ENCODE data around the gene KIF4B. TPM values are rescaled to one million over a fixed set of nuclear protein-coding genes. Genes with fewer than 3 reads are reported as not detected.
"Not testable (repeated sequence)": the region's sequence is repeated elsewhere in the genome, so short reads cannot be mapped to it uniquely, and the experiment has no call there.

Gene KIF4B
- polyA plus RNA-seq, 6 donors from 2014 or later, result 0.16 TPM; not detected in 5

DNA sequence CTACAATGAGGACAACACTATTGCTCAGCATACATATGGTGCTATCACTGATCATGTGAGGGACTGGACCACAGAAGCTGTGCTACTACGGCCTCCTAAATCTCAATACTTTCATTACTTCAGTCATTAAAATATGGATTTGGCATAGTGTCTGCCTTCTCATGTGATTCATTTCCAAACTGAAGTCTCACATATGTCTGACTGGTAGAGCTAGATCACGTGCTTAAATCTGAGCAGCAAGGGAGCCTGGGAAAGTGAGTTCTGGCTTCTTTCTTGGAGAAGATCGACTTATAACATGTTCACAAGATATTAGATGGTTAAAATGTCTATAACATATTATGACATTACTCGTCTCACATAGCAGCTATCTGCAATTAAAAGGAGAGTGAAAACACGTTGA lies 8.3 kb downstream of the KIF4B start:
- Mint-ChIP-seq H3K27me3 (peaks cover 10 to 26% (median 20%) of the 10 kb centered on the region in 3 donors), H3K27ac (no peak overlapping the region)
- DNase-seq, result no peak

GRCh38 chr5:155023320-155023719 lies 9.8 kb downstream of the KIF4B start:
- DNase-seq, result no peak
- Mint-ChIP-seq H3K9me3 (peaks cover 0 to 15% (median 10%) of the 10 kb centered on the region in 7 donors), H3K4me1 (no peaks in the 10 kb centered on the region), H3K27ac (no peak overlapping the region), H3K36me3 (peaks cover 0 to 4% of the 10 kb centered on the region in 2 donors), H3K4me3 (no peak overlapping the region), H3K27me3 (peaks cover 9 to 26% (median 17%) of the 10 kb centered on the region in 3 donors)
- ATAC-seq (ENCODE audit: low read depth in 2 of 2), result no peak

More for the DNA sequence above, 8.3 kb downstream of the KIF4B start:
- ATAC-seq (ENCODE audit: low read depth in 2 of 2), result no peak
- Mint-ChIP-seq H3K4me3 (no peak overlapping the region), H3K36me3 (no peaks in the 10 kb centered on the region), H3K4me1 (no peaks in the 10 kb centered on the region), H3K9me3 (peaks cover 0 to 3% (median 0%) of the 10 kb centered on the region in 7 donors)

- no peak for ATAC-seq (ENCODE audit: low read depth in 2 of 2)
- Mint-ChIP-seq H3K27me3 (peaks cover 6 to 26% (median 14%) of the 10 kb centered on the region in 3 donors), H3K27ac (no peak overlapping the region)
Observed at GRCh38 chr5:155024015-155024414, 10.5 kb downstream of the KIF4B start.

GRCh38 chr5:155025895-155026294 lies 12.3 kb downstream of the KIF4B start:
- no peak overlapping the region for H3K27ac Mint-ChIP-seq
- ATAC-seq (ENCODE audit: low read depth in 2 of 2) (no peak), DNase-seq (no peak)
- H3K36me3 Mint-ChIP-seq, result peaks cover 0 to 10% of the 10 kb centered on the region in 2 donors
- peaks cover 2 to 27% (median 18%) of the 10 kb centered on the region in 7 donors for H3K9me3 Mint-ChIP-seq
- peak overlapping the region in 1 of 8 donors; percentile 61 for H3K4me3 Mint-ChIP-seq
- peaks cover 6 to 26% (median 14%) of the 10 kb centered on the region in 3 donors for H3K27me3 Mint-ChIP-seq
- H3K4me1 Mint-ChIP-seq, result no peaks in the 10 kb centered on the region

More at GRCh38 chr5:155024015-155024414, 10.5 kb downstream of the KIF4B start:
- Mint-ChIP-seq H3K4me1 (no peaks in the 10 kb centered on the region), H3K9me3 (peaks cover 2 to 22% (median 15%) of the 10 kb centered on the region in 7 donors), H3K4me3 (no peak overlapping the region), H3K36me3 (peaks cover 0 to 10% of the 10 kb centered on the region in 2 donors)
- no peak for DNase-seq

GRCh38 chr5:155027993-155028629 lies 14.6 kb downstream of the KIF4B start:
- no peak overlapping the region for H3K27ac Mint-ChIP-seq
- H3K9me3 Mint-ChIP-seq, result peaks cover 2 to 27% (median 17%) of the 10 kb centered on the region in 7 donors
- peaks cover 0 to 10% of the 10 kb centered on the region in 2 donors for H3K36me3 Mint-ChIP-seq
- H3K4me3 Mint-ChIP-seq, result no peak overlapping the region
- DNase-seq (no peak), ATAC-seq (ENCODE audit: low read depth in 2 of 2) (no peak)
- peaks cover 6 to 19% (median 14%) of the 10 kb centered on the region in 3 donors for H3K27me3 Mint-ChIP-seq
- H3K4me1 Mint-ChIP-seq, result no peaks in the 10 kb centered on the region

GRCh38 chr5:155029240-155029639 lies 15.7 kb downstream of the KIF4B start:
- ATAC-seq (ENCODE audit: low read depth in 2 of 2), result no peak
- no peak overlapping the region for H3K4me3 Mint-ChIP-seq
- peaks cover 4 to 19% (median 14%) of the 10 kb centered on the region in 3 donors for H3K27me3 Mint-ChIP-seq
- H3K27ac Mint-ChIP-seq, result no peak overlapping the region
- H3K36me3 Mint-ChIP-seq, result peaks cover 0 to 10% of the 10 kb centered on the region in 2 donors
- H3K4me1 Mint-ChIP-seq, result no peaks in the 10 kb centered on the region
- H3K9me3 Mint-ChIP-seq, result peaks cover 2 to 27% (median 17%) of the 10 kb centered on the region in 7 donors
- no peak for DNase-seq

DNA sequence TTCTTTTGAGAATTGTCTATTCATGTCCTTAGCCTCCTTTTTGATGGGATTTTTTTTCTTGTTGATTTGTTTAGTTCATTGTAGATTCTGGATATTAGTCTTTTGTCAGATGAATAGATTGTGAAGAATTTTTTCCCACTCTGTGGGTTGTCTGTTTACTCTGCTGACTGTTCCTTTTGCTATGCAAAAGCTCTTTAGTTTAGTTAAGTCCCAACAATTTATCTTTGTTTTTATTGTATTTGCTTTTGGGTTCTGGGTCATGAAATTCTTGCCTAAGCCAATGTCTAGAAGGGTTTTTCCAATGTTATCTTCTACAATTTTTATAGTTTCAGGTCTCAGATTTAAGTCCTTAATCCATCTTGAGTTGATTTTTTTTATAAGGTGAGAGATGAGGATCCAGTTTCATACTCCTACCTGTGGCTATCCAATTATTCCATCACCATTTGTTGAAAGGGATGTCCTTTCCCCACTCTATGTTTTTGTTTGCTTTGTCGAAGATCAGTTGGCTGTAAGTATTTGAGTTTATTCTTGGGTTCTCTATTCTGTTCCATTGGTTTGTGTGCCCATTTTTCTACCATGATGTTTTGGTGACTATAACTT lies 20.7 kb downstream of the KIF4B start:
- not testable (repeated sequence) for H3K36me3 Mint-ChIP-seq; H3K4me1 Mint-ChIP-seq; H3K4me3 Mint-ChIP-seq; DNase-seq; ATAC-seq (ENCODE audit: low read depth in 2 of 2); H3K9me3 Mint-ChIP-seq; H3K27ac Mint-ChIP-seq
- H3K27me3 Mint-ChIP-seq, result peaks cover 0 to 29% (median 5%) of the 10 kb centered on the region in 3 donors

DNA sequence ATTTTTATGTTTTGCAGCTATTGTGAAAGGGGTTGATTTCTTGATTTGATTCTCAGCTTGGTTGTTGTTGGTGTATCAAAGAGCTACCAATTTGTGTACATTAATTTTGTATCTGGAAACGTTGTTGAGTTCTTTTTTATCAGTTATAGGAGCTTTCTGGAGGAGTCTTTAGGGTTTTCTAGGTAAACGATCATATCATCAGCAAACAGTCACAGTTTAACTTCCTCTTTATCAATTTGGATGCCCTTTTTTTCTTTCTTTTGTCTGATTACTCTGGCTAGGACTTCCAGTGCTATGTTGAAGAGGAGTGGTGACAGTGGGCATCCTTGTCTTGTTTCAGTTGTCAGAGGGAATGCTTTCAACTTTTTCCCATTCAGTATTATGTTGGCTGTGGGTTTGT lies 21.5 kb downstream of the KIF4B start:
- peaks cover 0 to 29% (median 5%) of the 10 kb centered on the region in 3 donors for H3K27me3 Mint-ChIP-seq
- not testable (repeated sequence) for H3K36me3 Mint-ChIP-seq; H3K4me1 Mint-ChIP-seq; DNase-seq; ATAC-seq (ENCODE audit: low read depth in 2 of 2); H3K9me3 Mint-ChIP-seq; H3K4me3 Mint-ChIP-seq; H3K27ac Mint-ChIP-seq

GRCh38 chr5:155040984-155041653 lies 27.6 kb downstream of the KIF4B start:
- Mint-ChIP-seq H3K9me3 (peaks cover 0 to 3% (median 0%) of the 10 kb centered on the region in 7 donors), H3K27ac (no peak overlapping the region), H3K27me3 (peaks cover 8 to 45% (median 40%) of the 10 kb centered on the region in 3 donors), H3K4me3 (peak overlapping the region in 1 of 8 donors; percentile 56), H3K4me1 (no peaks in the 10 kb centered on the region), H3K36me3 (no peaks in the 10 kb centered on the region)
- DNase-seq (no peak), ATAC-seq (ENCODE audit: low read depth in 2 of 2) (no peak)

DNA sequence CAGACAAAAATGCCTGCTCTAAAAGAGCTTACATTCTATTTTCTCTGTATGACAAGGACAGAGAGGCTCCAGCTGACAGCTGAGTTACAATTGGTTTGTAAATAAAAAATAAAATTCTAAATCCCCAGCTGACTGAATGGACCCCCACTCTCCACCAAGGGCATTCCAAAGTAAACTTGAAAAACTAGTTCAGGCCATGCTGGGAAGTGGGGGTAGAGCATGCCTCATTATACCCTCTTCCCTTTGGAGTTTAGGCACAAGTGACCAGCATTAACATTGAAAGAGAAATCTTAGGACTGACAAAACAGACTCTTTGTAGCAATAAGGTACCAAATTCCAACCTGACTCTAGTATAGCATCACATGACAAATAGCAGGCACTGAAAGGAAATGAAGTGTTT lies 31.0 kb downstream of the KIF4B start:
- H3K4me1 Mint-ChIP-seq, result no peaks in the 10 kb centered on the region
- H3K27me3 Mint-ChIP-seq, result peaks cover 8 to 52% (median 40%) of the 10 kb centered on the region in 3 donors
- no peak for DNase-seq
- peaks cover 0 to 2% (median 0%) of the 10 kb centered on the region in 7 donors for H3K9me3 Mint-ChIP-seq
- H3K36me3 Mint-ChIP-seq, result no peaks in the 10 kb centered on the region
- ATAC-seq (ENCODE audit: low read depth in 2 of 2), result no peak
- H3K4me3 Mint-ChIP-seq, result no peak overlapping the region
- no peak overlapping the region for H3K27ac Mint-ChIP-seq

GRCh38 chr5:155046591-155046990 lies 33.0 kb downstream of the KIF4B start:
- H3K4me1 Mint-ChIP-seq, result no peaks in the 10 kb centered on the region
- H3K36me3 Mint-ChIP-seq, result no peaks in the 10 kb centered on the region
- DNase-seq (no peak), ATAC-seq (ENCODE audit: low read depth in 2 of 2) (no peak)
- peaks cover 0 to 3% (median 0%) of the 10 kb centered on the region in 7 donors for H3K9me3 Mint-ChIP-seq
- no peak overlapping the region for H3K4me3 Mint-ChIP-seq
- H3K27ac Mint-ChIP-seq, result no peak overlapping the region
- H3K27me3 Mint-ChIP-seq, result peaks cover 8 to 43% (median 32%) of the 10 kb centered on the region in 3 donors

DNA sequence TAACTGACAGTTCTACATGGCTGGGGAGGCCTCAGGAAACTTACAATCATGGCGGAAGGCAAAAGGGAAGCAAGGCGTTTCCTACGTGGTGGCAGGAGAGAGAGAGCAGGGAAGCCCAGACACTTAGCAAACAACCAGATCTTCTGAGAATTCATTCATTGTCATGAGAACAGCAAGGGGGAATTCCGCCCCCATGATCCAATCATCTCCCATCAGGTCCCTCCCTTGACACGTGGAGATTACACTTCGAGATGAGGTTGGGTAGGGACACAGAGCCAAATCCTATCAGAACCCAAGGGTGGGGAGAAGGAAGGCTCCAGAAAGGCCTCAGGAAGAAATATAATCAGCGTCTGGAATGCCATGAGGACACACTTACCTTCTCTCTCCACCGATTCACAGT lies 34.3 kb downstream of the KIF4B start:
- H3K27me3 Mint-ChIP-seq, result peaks cover 12 to 43% (median 35%) of the 10 kb centered on the region in 3 donors
- no peaks in the 10 kb centered on the region for H3K4me1 Mint-ChIP-seq
- H3K36me3 Mint-ChIP-seq, result no peaks in the 10 kb centered on the region
- H3K27ac Mint-ChIP-seq, result no peak overlapping the region
- H3K4me3 Mint-ChIP-seq, result no peak overlapping the region
- ATAC-seq (ENCODE audit: low read depth in 2 of 2), result no peak
- peaks cover 0 to 3% (median 0%) of the 10 kb centered on the region in 7 donors for H3K9me3 Mint-ChIP-seq
- DNase-seq, result no peak

- no peak for ATAC-seq (ENCODE audit: low read depth in 2 of 2)
- no peak for DNase-seq
- peaks cover 10 to 37% (median 30%) of the 10 kb centered on the region in 3 donors for H3K27me3 Mint-ChIP-seq
- H3K4me3 Mint-ChIP-seq, result no peak overlapping the region
- H3K27ac Mint-ChIP-seq, result no peak overlapping the region
- no peaks in the 10 kb centered on the region for H3K36me3 Mint-ChIP-seq
- peaks cover 0 to 3% (median 0%) of the 10 kb centered on the region in 7 donors for H3K9me3 Mint-ChIP-seq
- no peaks in the 10 kb centered on the region for H3K4me1 Mint-ChIP-seq
Observed at GRCh38 chr5:155049569-155050383, 36.2 kb downstream of the KIF4B start.
